NCI-H146 (cell line): ENCODE measurements around the gene CD2AP.
"Not testable (repeated sequence)": the region's sequence is repeated elsewhere in the genome, so short reads cannot be mapped to it uniquely, and the experiment has no call there.

Source experiments
- DNase-seq: peaks from one replicate; lab custom pipeline; 2025; lab: John Stamatoyannopoulos, UW

The CD2AP gene

DNA sequence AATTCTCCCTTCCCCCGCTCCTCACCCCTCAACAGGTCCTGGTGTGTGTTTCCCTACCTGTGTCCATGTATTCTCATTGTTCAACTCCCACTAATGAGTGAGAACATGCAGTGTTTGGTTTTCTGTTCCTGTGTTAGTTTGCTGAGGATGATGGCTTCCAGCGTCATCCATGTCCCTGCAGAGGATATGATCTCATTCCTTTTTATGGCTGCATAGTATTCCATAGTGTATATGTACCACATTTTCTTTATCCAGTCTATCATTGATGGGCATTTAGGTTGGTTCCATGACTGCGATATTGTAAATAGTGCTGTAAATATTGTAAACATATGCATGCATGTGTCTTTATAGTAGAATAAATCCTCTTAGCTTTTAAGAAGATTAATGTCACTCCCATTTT, 89.0 kb downstream of the CD2AP start:
- not testable (repeated sequence) for DNase-seq

DNA sequence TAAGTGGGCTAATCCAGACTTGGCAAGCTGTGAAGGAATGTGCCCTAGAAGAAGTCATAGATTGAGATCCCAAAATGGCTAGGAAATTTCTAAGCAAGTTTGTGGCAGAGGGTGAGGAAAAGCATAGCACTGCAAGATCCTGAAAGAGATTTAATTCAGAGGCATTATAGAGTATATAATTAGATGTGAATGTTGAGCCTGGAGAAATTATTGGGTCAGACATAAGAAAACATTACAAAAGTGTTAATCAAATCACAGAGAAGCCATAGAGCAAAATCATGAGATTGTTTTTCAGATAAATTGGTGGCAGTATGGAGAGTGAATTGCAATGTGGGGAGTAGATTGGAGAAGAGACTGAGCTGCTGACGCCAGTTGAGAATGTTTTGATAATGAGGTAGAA, 90.0 kb downstream of the CD2AP start:
- no peak for DNase-seq

DNA sequence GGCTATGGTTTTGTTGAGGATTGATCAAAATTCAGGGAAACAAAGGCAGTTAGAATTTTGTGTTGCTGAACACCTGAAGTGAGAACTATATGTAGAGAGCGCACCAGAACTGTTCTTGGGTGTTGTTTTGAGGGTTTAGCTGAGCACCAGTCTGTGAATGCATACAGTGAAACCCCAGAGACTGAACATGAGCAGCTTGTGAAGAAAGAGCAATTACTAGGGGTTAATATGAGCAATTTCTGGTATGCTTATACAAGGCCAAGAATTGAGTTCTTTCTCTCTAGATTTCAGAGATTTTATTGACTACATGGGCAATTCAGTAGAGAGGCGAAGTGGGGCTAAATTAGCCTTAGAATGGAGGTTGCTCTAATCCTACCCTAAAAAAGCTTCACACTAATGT, 93.9 kb downstream of the CD2AP start:
- no peak for DNase-seq

DNA sequence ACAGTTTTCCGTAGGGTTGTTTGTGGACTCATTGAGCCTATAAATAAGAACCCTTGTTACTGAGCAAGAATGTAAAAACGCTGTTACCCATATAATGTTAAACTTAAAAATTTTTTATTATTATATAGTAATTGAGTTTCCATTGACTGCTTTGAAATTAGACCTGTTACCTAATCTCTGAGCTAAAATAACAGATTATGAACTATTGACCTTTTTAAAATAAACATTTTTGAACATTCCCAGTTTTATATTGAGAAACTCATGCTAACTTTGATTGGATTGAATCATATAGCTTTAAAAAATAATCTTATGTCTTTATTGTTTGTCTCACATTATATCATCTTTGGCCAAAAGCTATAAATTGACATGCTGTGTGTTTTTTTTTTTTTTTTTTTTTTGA, 95.5 kb downstream of the CD2AP start:
- no peak for DNase-seq

DNA sequence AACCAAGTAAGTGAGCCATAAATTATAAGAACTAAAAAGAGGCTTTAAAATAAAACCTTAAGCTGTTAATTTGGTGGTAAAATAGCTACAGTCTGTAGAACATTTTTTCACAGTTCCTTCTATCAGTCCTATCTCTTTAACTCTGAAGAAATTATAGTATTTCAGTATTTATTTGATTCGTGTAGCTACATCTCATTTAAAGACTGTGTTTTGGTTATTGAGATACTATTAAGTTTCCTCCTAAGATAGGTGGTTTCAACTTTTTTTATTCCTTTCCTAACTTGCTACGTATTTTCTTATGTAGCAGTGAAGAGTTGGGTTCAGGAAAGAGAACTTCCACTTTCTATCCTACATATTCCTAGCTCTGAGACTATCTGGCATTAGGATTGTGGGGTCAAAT, 97.2 kb downstream of the CD2AP start:
- no peak for DNase-seq

DNA sequence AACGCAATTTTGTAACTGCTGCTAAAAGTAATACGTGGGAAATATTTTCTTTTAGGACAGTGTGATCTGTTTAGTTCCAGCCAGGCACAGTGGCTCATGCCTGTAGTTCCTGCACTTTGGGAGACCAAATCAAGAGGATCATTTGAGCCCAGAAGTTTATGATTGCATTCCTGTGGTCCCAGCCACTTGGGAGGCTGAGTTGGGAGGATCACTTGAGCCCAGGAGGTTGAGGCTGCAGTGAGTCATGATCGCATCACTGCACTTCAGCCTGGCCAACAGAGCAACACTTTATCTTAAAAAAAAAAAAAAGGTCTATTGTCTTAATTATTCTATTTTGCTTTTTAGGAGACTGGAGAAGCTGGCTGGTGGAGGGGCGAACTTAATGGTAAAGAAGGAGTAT, 101.5 kb downstream of the CD2AP start:
- DNase-seq, result no peak

DNA sequence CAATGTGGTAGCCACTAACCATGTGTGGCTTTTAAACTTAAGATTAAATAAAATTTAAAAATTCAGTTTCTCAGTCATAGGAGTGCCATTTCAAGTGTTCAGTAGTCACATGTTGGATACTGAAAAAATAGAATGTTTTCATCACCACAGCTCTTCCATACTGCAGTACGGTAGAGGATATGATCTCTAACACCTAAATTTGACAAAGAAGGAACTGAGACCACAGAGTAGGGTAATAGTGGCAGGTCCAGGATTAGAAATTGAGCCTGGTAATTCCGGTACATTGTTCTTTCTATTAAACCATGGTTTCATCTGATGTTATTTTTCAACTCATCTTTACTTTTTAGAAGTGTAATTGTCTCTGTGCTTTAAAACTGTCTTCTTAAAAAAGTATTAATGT, 104.0 kb downstream of the CD2AP start:
- DNase-seq, result no peak

DNA sequence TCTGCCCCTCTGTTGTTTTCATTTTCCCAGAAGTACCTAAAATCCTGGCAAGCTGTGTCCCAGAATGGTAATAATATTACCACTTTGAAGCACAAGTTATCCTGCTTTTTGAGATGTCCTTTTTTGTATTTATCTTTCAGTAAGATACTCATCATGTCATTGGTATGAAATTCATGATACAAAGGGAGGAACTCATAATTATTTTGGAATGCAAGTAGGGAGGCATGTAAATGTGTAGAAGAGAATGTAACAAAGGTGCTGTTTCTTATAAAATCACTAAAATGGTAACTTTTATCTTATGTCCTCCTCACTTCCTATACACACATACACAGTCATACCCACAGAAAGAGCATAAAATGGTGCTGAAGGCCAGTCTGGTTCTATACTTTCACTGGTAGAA, 109.9 kb downstream of the CD2AP start:
- no peak for DNase-seq

DNA sequence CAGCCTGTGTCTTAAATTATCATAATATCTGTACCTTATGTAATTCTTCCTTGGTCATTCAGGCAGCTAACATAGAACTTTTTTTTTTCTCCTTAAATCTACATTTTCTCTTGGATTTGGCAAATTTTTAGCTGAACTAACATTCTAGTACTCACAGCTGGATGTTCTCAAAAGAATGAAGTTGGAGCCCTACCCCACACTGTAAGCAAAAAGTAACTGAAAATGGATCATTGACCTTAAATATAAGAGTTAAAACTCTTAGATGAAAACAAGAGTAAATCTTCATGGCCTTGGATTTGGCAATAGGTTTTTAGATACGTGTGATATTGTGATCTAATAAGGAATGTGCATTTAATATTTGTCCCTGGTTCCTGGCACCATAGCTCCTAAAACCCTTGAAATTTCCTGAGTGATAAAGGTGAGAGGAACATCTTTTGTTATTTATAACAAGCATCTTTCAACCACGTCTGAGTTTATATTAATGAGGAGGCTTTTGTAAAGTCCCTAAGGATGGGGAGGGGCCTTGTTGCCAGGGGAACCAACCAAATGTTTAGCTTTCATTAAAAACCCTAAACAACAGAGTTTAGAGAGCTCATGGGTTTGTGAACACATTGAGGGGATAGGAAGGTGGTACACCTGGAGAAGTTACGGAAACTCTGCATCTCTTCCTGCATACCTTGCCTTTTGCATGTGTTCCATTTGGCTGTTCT, 114.7 kb downstream of the CD2AP start:
- no peak for DNase-seq

DNA sequence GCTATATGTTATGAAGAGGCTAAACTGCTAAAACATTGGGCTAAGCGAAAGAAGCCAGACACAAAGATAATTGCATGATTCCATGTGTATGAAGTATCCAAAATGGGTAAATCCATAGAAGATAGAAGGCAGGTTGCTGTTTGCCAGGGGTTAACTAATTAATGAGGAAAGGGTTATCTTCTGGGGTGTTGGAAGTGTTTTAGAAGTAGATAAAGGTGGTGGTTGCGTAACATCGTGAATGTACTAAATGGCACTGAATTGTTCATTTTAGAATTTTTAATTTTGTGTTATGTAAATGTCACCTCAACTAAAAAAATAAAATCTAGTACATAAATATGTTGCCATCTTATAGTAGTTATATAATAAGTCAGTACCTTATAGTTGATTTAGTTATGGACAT, 116.4 kb downstream of the CD2AP start:
- no peak for DNase-seq

DNA sequence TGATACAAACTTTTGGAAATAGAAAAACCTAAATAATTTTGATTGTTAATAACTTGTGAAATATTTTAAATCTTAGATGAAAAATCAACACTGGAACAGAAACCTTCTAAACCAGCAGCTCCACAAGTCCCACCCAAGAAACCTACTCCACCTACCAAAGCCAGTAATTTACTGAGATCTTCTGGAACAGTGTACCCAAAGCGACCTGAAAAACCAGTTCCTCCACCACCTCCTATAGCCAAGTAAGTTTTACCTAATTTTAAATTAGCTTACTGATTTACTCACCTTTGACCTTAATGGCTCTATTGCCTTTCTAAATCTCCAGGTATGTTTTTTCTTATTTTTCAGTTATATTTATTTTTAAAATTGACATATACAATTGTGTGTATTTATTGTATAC, 118.2 kb downstream of the CD2AP start:
- DNase-seq, result no peak

DNA sequence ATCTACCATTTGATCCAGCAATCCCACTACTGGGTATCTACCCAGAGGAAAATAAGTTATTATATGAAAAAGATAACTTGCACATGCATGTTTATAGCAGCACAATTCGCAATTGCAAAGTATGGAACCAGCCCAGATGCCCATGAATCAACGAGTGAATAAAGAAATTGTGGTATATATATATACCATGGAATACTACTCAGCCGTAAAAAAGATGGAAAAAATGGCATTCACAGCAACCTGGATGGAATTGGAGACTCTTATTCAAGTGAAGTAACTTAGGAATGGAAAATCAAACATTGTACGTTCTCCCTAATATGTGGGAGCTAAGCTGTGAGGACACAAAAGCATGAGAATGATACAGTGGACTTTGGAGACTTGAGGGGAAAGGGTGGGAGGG, 120.8 kb downstream of the CD2AP start:
- no peak for DNase-seq

DNA sequence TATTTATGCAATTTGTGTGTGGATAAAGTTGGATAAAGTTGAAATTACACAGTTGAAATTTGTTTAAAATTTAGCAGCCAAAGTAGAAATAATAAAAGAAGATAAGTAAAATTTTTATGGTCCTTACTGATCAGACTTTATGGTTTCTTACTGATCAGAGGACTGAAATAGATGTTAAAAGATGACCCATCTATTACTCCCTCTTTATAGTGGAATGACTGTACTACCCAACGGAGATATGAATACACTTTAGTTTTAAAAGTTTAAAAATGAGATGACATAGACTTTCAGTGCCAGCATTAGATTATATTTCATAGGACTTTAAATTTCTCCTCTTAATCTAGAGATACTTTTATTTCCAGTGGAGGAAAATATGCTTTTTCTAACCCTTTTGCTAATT, 121.9 kb downstream of the CD2AP start:
- no peak for DNase-seq

DNA sequence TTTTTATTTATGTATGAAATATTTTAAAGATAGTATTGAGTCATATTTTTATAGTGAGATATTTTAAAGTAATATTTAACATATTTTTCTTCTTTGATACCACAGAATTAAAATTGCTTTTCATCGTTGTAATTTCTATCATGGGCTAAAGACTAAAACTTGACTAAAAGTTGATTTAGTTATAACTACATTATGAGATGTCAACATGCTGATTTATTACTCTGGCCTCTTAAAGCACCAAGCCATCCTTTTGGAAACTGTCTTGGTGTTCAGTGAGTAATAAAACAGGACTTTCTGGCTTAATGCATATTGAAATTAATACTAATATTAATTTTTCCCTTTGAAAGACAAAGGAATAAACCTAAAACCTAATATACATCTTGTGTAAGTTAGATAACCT, 125.6 kb downstream of the CD2AP start:
- DNase-seq, result no peak

DNA sequence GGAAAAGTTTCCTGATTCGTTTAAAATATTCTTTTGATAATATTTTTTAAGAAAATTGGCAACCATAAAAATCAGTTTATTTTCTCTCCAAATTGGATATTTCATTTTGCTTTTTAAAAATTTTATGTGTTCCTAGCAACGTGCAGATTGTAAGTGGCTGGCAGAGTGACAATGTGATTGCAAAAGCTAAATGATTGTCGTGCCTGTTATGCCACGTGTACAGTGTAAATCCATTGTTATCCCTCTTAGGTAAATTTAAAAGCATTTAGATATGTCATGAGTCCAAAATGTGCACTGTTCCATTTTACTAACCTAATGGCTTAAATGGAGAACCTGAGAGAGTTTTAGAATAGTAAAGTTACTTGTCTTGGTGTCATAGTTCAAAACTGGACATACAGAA, 126.4 kb downstream of the CD2AP start:
- DNase-seq, result no peak

DNA sequence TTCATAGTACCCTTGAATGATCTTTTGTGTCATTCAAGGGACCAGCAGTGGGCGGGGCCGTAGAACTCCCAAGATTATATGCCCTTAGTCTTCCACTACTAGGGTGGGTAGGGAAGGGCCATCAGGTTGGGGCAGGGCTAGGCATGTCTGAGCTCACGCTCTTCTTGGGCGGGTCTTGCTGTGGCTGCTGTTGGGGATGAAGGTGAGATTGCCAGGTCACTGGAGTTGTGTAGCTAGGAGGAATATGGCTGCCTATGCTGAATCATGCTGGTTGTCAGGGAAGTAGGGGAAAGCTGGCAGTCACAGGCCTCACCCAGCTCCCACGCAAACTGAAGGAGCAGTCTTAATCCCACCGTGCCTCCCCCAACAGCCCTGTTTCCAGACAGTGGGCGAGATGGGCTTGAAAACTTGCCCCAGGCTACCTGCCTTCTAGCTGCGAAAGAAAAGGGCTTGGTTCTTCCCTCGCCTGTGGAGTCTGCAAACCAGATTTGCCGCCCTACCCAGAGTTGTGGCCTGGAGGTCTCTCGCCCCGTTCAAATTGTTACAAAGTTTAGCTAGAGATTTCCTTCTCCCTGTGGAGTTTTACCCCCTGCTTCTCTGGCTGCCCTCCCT, 144.4 kb downstream of the CD2AP start:
- no peak for DNase-seq

DNA sequence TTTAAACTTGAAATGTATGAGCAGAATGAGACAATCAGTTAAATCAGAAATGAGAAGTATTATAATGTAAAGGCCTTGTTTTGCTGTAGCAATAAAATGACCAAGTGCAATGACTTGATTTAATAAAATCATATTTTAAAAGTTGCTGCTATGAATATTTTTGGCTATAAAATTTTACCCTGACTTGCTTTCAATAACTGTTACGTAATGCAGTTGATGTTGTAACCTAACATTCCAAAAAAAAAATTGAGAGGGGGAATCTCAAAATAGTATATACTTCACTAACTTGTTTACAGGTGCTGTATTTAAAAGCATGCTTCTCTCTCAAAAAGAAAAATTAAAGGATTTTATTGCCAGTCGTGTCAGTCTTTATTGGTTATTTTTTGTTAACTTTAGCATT, 149.2 kb downstream of the CD2AP start:
- no peak for DNase-seq

DNA sequence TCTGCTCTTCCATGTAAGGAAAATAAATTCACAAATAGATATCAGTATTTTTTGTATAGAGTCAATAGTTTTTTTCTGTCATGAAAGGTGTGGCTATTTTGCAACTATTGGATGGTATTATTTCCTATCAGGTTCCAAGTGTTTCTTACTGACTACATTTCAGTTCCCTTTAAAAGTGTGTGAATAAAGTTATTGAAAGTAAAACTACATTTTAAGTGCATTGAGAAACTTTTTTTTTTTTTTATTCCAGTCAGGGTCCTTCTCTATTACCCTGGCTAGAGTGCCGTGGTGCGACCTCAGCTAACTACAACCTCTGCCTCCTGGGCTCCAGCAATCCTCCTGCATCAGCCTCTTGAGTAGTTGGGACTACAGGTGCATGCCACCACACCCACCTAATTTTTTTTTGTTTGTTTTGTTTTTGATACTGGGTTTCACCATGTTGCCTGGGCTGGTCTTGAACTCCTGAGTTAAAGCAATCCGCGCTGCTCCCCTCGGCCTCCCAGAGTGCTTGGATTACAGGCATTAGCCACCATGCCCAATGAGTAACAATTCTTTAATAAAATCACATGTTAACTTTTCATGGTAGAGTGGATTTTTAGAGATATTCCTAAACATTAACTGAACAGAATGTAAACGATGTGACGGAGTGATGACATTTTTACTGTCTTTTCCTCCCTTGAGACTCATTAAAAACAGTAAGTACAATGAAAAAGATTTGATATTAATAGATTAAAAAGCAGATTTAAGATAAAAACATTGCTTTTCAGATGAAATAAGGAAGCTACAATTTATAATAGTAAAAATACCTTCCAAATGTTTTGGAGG, 151.1 kb downstream of the CD2AP start:
- DNase-seq, result no peak

DNA sequence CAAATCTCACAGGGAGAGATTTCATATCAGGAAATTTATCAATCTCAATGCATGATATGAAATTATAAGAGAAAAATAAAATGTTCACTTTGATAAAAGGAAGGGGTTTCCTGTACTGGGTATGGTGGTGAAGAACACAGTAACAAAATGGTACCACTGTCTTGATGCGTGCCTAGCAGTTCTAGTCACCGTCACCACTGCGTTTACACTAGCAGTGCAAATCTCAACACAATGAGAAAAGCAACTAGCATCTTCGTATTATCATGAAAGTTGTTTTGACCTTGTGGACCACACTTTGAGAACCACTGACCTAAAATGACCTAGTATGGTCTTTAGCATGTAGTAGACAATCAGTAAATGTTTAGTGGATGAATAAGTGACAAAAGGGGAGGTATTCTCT, 152.4 kb downstream of the CD2AP start:
- DNase-seq, result no peak

DNA sequence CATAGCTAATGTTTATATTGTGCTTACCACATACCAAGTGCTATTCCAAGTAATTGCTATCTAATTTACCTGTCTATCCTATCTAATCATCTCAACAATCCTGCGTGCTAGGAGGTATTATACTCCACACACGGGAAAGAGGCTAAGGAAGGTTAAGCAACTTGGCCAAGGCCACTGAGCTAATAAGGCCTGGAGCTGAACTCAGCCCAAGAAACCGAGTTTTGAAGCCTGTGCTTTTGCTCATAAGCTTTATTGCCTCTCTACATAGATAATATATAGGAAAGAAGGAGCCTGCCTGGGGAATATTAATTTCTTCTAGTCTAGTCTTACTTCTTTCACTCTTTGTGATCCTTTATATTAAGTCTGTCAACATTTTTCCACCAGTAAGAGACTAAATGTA, 153.0 kb downstream of the CD2AP start:
- DNase-seq, result no peak

DNA sequence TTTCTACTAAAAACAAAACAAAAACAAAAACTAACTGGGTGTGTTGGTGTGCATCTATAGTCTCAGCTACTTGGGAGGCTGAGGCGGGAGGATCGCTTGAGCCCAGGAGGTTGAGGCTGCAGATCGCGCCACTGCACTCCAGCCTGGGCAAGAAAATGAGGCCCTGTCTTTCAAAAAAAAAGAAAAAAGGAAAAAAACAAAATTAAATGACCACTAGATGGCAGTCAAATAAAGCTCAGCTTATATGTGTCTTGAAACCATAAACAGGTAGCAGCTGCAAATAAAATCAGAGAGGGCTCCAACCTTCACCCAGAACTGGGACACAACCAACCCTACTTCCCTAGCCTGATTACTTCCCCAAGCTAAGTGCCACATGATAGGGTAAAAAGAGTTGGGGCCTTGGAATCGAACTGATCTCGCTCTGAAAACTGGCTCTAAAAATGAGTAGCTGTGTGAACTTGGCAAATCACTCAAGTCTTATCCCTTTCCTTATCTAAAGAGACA, 153.7 kb downstream of the CD2AP start:
- DNase-seq, result peak; percentile 50

DNA sequence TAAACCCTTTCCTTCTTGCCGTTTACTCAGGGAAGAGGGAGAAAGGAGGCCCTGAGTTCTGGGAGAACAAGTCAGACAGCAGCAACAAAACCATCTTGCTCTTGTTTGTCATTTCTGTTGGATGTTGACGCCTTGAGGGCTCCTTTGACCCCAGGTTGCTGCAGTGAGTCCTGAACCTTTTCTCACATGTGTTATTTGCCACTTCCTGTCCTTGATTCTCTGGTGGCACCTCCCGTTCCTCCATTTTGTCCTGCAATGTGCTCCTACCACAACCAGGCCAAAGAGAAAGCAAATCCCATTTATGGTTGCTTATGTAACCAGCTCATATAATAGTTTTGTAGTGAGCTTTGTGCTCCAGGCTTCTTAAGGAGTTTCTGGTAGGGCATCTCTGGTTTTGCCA, 154.2 kb downstream of the CD2AP start:
- DNase-seq, result no peak

DNA sequence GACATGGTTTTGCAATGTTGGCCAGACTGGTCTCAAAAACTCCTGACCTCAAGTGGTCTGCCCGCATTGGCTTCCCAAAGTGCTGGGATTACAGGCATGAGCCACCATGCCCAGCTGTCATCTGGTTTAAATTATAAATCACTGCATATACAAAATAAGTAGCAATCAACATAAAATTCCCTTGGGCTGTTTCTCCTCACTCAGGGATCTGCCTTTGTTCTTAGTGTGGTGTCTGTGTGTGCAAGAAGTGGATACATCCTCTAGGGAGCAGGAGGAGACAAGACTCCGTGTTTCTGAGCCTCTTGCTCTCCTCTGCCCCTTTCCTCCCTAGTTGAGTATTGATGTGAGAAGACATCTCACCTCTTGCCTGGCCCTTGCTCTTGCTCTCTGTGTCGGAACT, 155.6 kb downstream of the CD2AP start:
- peak; percentile 53 for DNase-seq
